DND-41 (cell line): ENCODE data around the gene GPATCH4.
"Not testable (repeated sequence)": the region's sequence is repeated elsewhere in the genome, so short reads cannot be mapped to it uniquely, and the experiment has no call there.

Experiments
- ATAC-seq: fragments of 200-7000 bp; cut with Tn5 transposase; 3 replicates; pipeline ENCODE4 v1.9.1; 2021; ENCODE audit warnings: low read depth; ENCODE audit not compliant: insufficient read depth
- DNase-seq: peaks from one replicate; pipeline ENCODE4 v3.0.0-alpha.2; 2020
- H2AFZ ChIP-seq: 2 replicates; pipeline ENCODE4 v1.6.0; 2012; ENCODE audit warnings: low read depth, low read length
- H3K27ac ChIP-seq: 2 replicates; pipeline ENCODE4 v1.5.1; 2012; ENCODE audit warnings: low read length, inconsistent platforms
- H3K27me3 ChIP-seq: fragments of 200-600 bp; sonication (generic); 2 replicates; pipeline ENCODE4 v1.6.0; 2012; ENCODE audit warnings: low read length, mild to moderate bottlenecking, inconsistent platforms; ENCODE audit not compliant: insufficient read depth, poor library complexity
- H3K36me3 ChIP-seq: 2 replicates; pipeline ENCODE4 v1.5.1; 2012; ENCODE audit warnings: low read length, inconsistent platforms; ENCODE audit not compliant: insufficient read depth
- H3K4me1 ChIP-seq: 2 replicates; pipeline ENCODE4 v1.5.1; 2012; ENCODE audit warnings: mild to moderate bottlenecking, low read length; ENCODE audit not compliant: insufficient read depth
- H3K4me2 ChIP-seq: 2 replicates; pipeline ENCODE4 v1.6.0; 2012; ENCODE audit warnings: mild to moderate bottlenecking, moderate library complexity, low read length, inconsistent platforms; ENCODE audit not compliant: insufficient read depth
- H3K4me3 ChIP-seq, 2 experiments: fragments of 200-600 bp in 1 of 2; shearing (Covaris generic) in 1 of 2; 2 replicates each; pipeline ENCODE4 v1.5.1; 2012 to 2016; ENCODE audit warnings: inconsistent platforms in 2 of 2, low read length in 2 of 2, mild to moderate bottlenecking in 2 of 2, low read depth in 1 of 2, moderate library complexity in 1 of 2
- H3K79me2 ChIP-seq: 2 replicates; pipeline ENCODE4 v1.6.0; 2012; ENCODE audit warnings: low read length, inconsistent platforms; ENCODE audit not compliant: insufficient read depth
- H3K9ac ChIP-seq: 2 replicates; pipeline ENCODE4 v1.6.0; 2012; ENCODE audit warnings: low read depth, mild to moderate bottlenecking, inconsistent platforms, low read length, moderate library complexity
- H3K9me3 ChIP-seq: 2 replicates; pipeline ENCODE4 v1.5.1; 2012; ENCODE audit warnings: low read length, moderate library complexity, mild to moderate bottlenecking, inconsistent platforms; ENCODE audit not compliant: insufficient read depth, severe bottlenecking
- H4K20me1 ChIP-seq: 2 replicates; pipeline ENCODE4 v1.6.0; 2012; ENCODE audit warnings: low read length; ENCODE audit not compliant: insufficient read depth
- CTCF ChIP-seq: IDR thresholded peaks from 2 replicates; pipeline ENCODE4 v1.5.1; 2012; ENCODE audit warnings: borderline replicate concordance, low read length, moderate library complexity, mild to moderate bottlenecking; ENCODE audit not compliant: poor library complexity, severe bottlenecking; ENCODE audit errors: extremely low read depth
- EZH2 ChIP-seq: IDR thresholded peaks from 3 replicates; pipeline ENCODE4 v1.6.1; 2012; ENCODE audit warnings: borderline replicate concordance, low read depth, mild to moderate bottlenecking, moderate library complexity, low read length, inconsistent platforms; ENCODE audit not compliant: severe bottlenecking

GPATCH4 gene

GRCh38 chr1:156591181-156591431, 10.2 kb downstream of the GPATCH4 start:
- Histone ChIP-seq H2AFZ (peak overlapping the region; percentile 97), H3K4me1 (peaks cover 30% of the 10 kb centered on the region), H3K9ac (peak overlapping the region; percentile 95), H3K9me3 (no peaks in the 10 kb centered on the region), H4K20me1 (peaks cover 5% of the 10 kb centered on the region; the same call in 1 of the 2 replicates), H3K4me2 (peak overlapping the region; percentile 92), H3K27ac (peak overlapping the region; percentile 96), H3K36me3 (peaks cover 44% of the 10 kb centered on the region), H3K4me3 (peak overlapping the region; percentile 49 to 77; a peak in 3 of 4 replicates), H3K79me2 (peaks cover 23% of the 10 kb centered on the region), H3K27me3 (no peaks in the 10 kb centered on the region)
- ATAC-seq: peak; percentile 34; the same call in 2 of the 3 replicates
- no peak for DNase-seq
- TF ChIP-seq EZH2 (no peak), CTCF (no peak)

GRCh38 chr1:156590326-156591180, 10.7 kb downstream of the GPATCH4 start:
- Histone ChIP-seq H3K9me3 (no peaks in the 10 kb centered on the region), H4K20me1 (peaks cover 5% of the 10 kb centered on the region; the same call in 1 of the 2 replicates), H3K4me2 (peak overlapping the region; percentile 92), H3K27ac (peak overlapping the region; percentile 96), H3K27me3 (no peaks in the 10 kb centered on the region), H3K79me2 (peaks cover 23% of the 10 kb centered on the region), H3K4me1 (peaks cover 30% of the 10 kb centered on the region), H3K36me3 (peaks cover 44% of the 10 kb centered on the region), H2AFZ (peak overlapping the region; percentile 97), H3K9ac (peak overlapping the region; percentile 95), H3K4me3 (peak overlapping the region; percentile 49 to 77; a peak in 3 of 4 replicates)
- no peak for ATAC-seq
- TF ChIP-seq CTCF (no peak), EZH2 (no peak)
- DNase-seq: no peak

GRCh38 chr1:156589546-156589945, 11.7 kb downstream of the GPATCH4 start:
- peaks cover 44% of the 10 kb centered on the region for H3K36me3 ChIP-seq
- TF ChIP-seq CTCF (no peak), EZH2 (no peak)
- ATAC-seq (no peak), DNase-seq (no peak)
- H3K9me3 ChIP-seq: no peaks in the 10 kb centered on the region
- no peak overlapping the region for H2AFZ ChIP-seq
- no peak overlapping the region for H3K4me3 ChIP-seq
- H3K27ac ChIP-seq: no peak overlapping the region
- no peaks in the 10 kb centered on the region for H3K27me3 ChIP-seq
- H4K20me1 ChIP-seq: peaks cover 5% of the 10 kb centered on the region; the same call in 1 of the 2 replicates
- no peak overlapping the region for H3K4me2 ChIP-seq
- peaks cover 34% of the 10 kb centered on the region for H3K4me1 ChIP-seq
- H3K9ac ChIP-seq: no peak overlapping the region
- peaks cover 25% of the 10 kb centered on the region for H3K79me2 ChIP-seq

- DNase-seq, ATAC-seq, H3K4me2 ChIP-seq, H3K9me3 ChIP-seq, H2AFZ ChIP-seq, H3K27me3 ChIP-seq, H3K9ac ChIP-seq, H3K27ac ChIP-seq, H4K20me1 ChIP-seq, H3K4me3 ChIP-seq: not testable (repeated sequence)
- H3K36me3 ChIP-seq: peaks cover 34% of the 10 kb centered on the region
- peaks cover 42% of the 10 kb centered on the region for H3K4me1 ChIP-seq
- H3K79me2 ChIP-seq: peaks cover 28% of the 10 kb centered on the region
Measured at GRCh38 chr1:156587927-156588326, 13.4 kb downstream of the GPATCH4 start.
